ENCODE data around the gene PTPN9. TPM values are rescaled to one million over a fixed set of nuclear protein-coding genes. Genes with fewer than 3 reads are reported as not detected.

PTPN9 gene
- total RNA-seq, 2 donors from 2014 or later = 17.8 to 38.4 TPM

Other genes with a start within 250 kb of the PTPN9 start
- gene COMMD4, start 243.3 kb downstream of the PTPN9 start, total RNA-seq = 10 to 100 TPM; 69.9 to 78.9 TPM
- gene NEIL1, start 232.3 kb downstream of the PTPN9 start, total RNA-seq = 10 to 100 TPM; 11.6 to 56.7 TPM
- gene MAN2C1, start 210.7 kb downstream of the PTPN9 start, total RNA-seq = 100 to 1,000 TPM; 114 to 245 TPM
- gene SIN3A, start 127.6 kb downstream of the PTPN9 start, total RNA-seq = 10 to 100 TPM; 82.3 to 96.6 TPM
- gene SNUPN, start 46.4 kb upstream of the PTPN9 start, total RNA-seq = 10 to 100 TPM; 26.0 to 34.8 TPM
- gene IMP3, start 60.9 kb upstream of the PTPN9 start, total RNA-seq = 100 to 1,000 TPM in 1 of 2 donors, 10 to 100 TPM in 1; 98.3 to 113 TPM
- gene SNX33, start 68.6 kb upstream of the PTPN9 start, total RNA-seq = 10 to 100 TPM in 1 of 2 donors, 1 to 10 TPM in 1; 2.6 to 12.1 TPM
- gene CSPG4, start 133.5 kb upstream of the PTPN9 start, total RNA-seq = under 1 TPM in 1 of 2 donors, not detected in 1; 0.02 TPM